Memory B cell (primary cell): ENCODE measurements around the gene CYP4X1.
"Not testable (repeated sequence)": the region's sequence is repeated elsewhere in the genome, so short reads cannot be mapped to it uniquely, and the experiment has no call there.

ENCODE experiments used
- ATAC-seq: fragments of 150-1000 bp; cut with Tn5 transposase; 2 replicates; pipeline ENCODE4 v1.10.0; 2021; ENCODE audit warnings: low read depth, mild to moderate bottlenecking, moderate library complexity
- DNase-seq, 2 donors: peaks; one replicate each; pipeline ENCODE4 v3.0.0; 2022; ENCODE audit warnings: low spot score in 2 of 2
- H3K27ac Mint-ChIP-seq: one replicate; pipeline ENCODE4 v1.8.0; 2022; ENCODE audit warnings: mild to moderate bottlenecking, moderate library complexity, mixed read lengths
- H3K27me3 Mint-ChIP-seq: one replicate; pipeline ENCODE4 v1.8.0; 2022; ENCODE audit warnings: mixed read lengths
- H3K36me3 Mint-ChIP-seq: one replicate; pipeline ENCODE4 v1.8.0; 2022; ENCODE audit warnings: mild to moderate bottlenecking, mixed read lengths
- H3K4me1 Mint-ChIP-seq: one replicate; pipeline ENCODE4 v1.8.0; 2022; ENCODE audit warnings: mixed read lengths
- H3K4me3 Mint-ChIP-seq: one replicate; pipeline ENCODE4 v1.8.0; 2022; ENCODE audit warnings: mild to moderate bottlenecking, moderate library complexity, mixed read lengths
- H3K9me3 Mint-ChIP-seq: one replicate; pipeline ENCODE4 v1.8.0; 2022; ENCODE audit warnings: mixed read lengths

Gene CYP4X1

DNA sequence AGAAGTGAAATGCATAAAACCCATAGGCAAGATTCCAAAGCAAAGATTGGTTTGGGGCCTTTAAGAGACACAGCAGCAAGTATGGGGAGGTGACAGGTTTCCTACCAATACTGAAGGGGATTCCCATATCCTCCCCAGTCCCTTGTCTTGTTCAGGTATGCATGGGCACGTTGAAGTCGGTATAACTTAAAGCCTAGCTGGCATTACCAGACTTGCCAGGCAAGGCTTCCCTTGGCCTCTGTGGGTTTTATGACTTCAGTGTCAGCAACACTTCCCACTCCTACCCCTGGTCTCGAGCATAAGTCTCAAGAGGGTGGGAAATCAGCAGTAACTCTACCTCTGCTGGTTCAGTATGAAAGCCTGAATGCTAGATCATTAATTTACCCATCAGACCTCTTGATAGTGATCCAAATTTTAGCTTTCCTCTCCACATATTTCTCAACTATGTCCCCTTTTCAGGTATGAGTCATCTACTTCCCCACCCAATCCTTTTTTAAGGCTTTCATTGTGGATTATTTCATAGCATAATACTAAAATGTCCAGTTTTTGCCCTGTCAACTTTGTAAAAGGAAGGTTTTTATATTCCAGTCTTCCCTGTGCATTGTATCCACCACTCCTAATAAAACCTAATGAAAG lies 6.8 kb downstream of the CYP4X1 start:
- Mint-ChIP-seq H3K27ac (no peak overlapping the region), H3K4me3 (no peak overlapping the region), H3K27me3 (peaks cover 8% of the 10 kb centered on the region), H3K9me3 (no peaks in the 10 kb centered on the region), H3K36me3 (no peaks in the 10 kb centered on the region), H3K4me1 (no peaks in the 10 kb centered on the region)
- DNase-seq (no peak), ATAC-seq (no peak)

DNA sequence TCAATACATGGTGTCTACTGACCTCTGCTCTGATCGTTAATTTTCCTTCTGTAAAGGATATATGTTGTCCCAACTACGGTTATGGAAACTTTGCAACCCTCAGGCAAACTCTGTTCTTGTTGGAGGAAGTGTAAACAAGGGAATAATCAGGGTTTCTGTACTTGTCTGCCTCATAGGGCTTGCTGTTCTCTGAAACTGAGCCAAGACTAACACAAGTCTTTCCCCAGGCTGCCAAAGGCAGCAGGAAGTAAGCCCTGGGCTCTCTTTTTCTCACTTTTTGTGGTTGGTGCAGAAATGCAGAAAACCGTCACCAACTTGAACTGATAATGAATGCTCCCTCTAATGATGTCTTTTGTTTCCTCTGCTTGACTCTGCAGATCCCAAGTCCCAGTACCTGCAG lies 7.6 kb downstream of the CYP4X1 start:
- Mint-ChIP-seq H3K9me3 (no peaks in the 10 kb centered on the region), H3K27ac (no peak overlapping the region), H3K4me3 (no peak overlapping the region), H3K36me3 (no peaks in the 10 kb centered on the region), H3K27me3 (peaks cover 2% of the 10 kb centered on the region), H3K4me1 (no peaks in the 10 kb centered on the region)
- ATAC-seq (no peak), DNase-seq (no peak)

GRCh38 chr1:47031585-47031984 lies 8.1 kb downstream of the CYP4X1 start:
- no peak overlapping the region for H3K27ac Mint-ChIP-seq
- no peaks in the 10 kb centered on the region for H3K9me3 Mint-ChIP-seq
- peaks cover 2% of the 10 kb centered on the region for H3K27me3 Mint-ChIP-seq
- H3K4me1 Mint-ChIP-seq, result no peaks in the 10 kb centered on the region
- no peak overlapping the region for H3K4me3 Mint-ChIP-seq
- DNase-seq (no peak), ATAC-seq (no peak)
- H3K36me3 Mint-ChIP-seq, result no peaks in the 10 kb centered on the region

GRCh38 chr1:47036764-47037163 lies 13.3 kb downstream of the CYP4X1 start:
- no peaks in the 10 kb centered on the region for H3K36me3 Mint-ChIP-seq
- no peak for ATAC-seq
- no peak overlapping the region for H3K27ac Mint-ChIP-seq
- no peaks in the 10 kb centered on the region for H3K9me3 Mint-ChIP-seq
- DNase-seq, result no peak
- H3K4me3 Mint-ChIP-seq, result no peak overlapping the region
- H3K27me3 Mint-ChIP-seq, result peaks cover 2% of the 10 kb centered on the region
- no peaks in the 10 kb centered on the region for H3K4me1 Mint-ChIP-seq

GRCh38 chr1:47059376-47059775 lies 35.9 kb downstream of the CYP4X1 start:
- Mint-ChIP-seq H3K27me3 (peaks cover 14% of the 10 kb centered on the region), H3K9me3 (peaks cover 4% of the 10 kb centered on the region), H3K4me1 (no peaks in the 10 kb centered on the region), H3K4me3 (no peak overlapping the region), H3K27ac (no peak overlapping the region), H3K36me3 (peaks cover 2% of the 10 kb centered on the region)
- no peak for DNase-seq
- ATAC-seq, result no peak

GRCh38 chr1:47067097-47067594 lies 43.7 kb downstream of the CYP4X1 start, which contains the start of gene CYP4Z1:
CYP4Z1 (plus strand) TSS chr1:47067231; CDS start chr1:47067491, 260 bp downstream.
- no peak for ATAC-seq
- H3K27me3 Mint-ChIP-seq, result peaks cover 1% of the 10 kb centered on the region

DNA sequence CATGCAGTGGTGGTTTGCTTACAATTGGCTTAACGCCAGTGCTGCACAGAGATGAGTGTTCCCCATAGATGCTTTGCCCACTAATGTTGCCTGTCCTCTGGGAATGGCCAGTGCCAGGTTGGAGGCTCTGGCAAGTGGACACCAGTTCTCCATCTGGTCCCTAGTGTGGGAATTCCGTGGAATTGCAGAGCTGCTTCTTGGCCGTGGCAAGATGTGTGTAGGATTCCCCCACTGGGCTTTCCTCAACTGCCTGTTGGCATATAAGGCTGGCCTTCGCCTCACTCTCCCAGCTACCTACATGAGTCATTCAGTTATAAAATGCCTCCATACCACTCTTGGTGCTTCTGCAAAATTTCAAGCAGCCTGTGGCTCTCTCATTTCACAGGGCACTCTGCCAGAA lies 45.6 kb downstream of the CYP4X1 start:
- not testable (repeated sequence) for H3K4me1 Mint-ChIP-seq, H3K9me3 Mint-ChIP-seq, H3K36me3 Mint-ChIP-seq, H3K4me3 Mint-ChIP-seq, H3K27ac Mint-ChIP-seq, DNase-seq, H3K27me3 Mint-ChIP-seq, ATAC-seq

More at GRCh38 chr1:47067097-47067594, 43.7 kb downstream of the CYP4X1 start, which contains the start of gene CYP4Z1:
- Mint-ChIP-seq H3K27ac (no peak within 1 kb of the TSS), H3K4me1 (no peaks in the 10 kb centered on the region), H3K4me3 (no peak within 1 kb of the TSS), H3K36me3 (no peaks in the 10 kb centered on the region), H3K9me3 (no peaks in the 10 kb centered on the region)
- DNase-seq, result no peak

DNA sequence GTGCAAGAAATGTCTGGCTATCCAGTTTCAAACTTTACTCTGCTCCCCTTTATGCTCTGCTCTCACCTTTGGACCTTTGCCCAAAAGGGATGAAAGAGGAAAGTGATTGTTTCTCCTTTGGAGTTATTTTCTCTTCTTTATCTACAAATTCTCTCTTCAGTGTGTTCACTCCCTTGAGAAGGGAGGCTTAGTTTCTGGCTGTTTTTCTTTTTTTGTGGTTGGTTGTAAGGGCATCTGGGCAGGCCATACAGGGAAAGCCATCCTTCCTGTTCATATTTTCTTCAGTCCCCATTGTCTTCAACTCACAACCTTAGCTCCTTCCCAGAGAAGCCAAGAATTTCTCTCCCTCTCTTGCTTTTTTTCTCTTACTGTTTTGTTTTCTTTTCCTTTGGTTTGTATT lies 46.0 kb downstream of the CYP4X1 start:
- H3K27ac Mint-ChIP-seq, H3K36me3 Mint-ChIP-seq, DNase-seq, H3K4me3 Mint-ChIP-seq, H3K27me3 Mint-ChIP-seq, H3K4me1 Mint-ChIP-seq, H3K9me3 Mint-ChIP-seq, ATAC-seq: not testable (repeated sequence)

GRCh38 chr1:47089356-47089755 lies 65.9 kb downstream of the CYP4X1 start:
- H3K9me3 Mint-ChIP-seq, H3K27ac Mint-ChIP-seq, DNase-seq, H3K27me3 Mint-ChIP-seq, H3K4me3 Mint-ChIP-seq, H3K4me1 Mint-ChIP-seq, ATAC-seq, H3K36me3 Mint-ChIP-seq: not testable (repeated sequence)

DNA sequence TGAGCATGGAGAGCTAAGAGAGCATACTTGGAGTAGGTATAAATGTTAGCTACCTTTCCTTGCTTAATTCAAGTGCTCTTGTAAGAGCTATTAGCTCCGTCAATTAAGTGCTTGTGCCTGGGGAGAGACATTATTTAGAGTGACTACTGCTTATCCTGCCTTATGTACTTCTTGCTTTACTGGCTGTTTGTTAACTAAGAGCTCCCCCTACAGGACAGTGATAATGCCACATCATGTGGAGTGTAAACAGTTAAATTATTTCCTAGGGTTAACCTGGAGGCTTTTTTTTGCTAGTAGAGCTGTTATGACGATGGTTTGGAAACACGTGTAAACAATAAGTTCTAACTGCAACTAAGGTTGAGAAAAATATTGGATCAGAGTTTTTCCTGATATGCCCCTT lies 68.0 kb downstream of the CYP4X1 start:
- not testable (repeated sequence) for H3K27ac Mint-ChIP-seq, ATAC-seq, DNase-seq, H3K9me3 Mint-ChIP-seq, H3K27me3 Mint-ChIP-seq, H3K36me3 Mint-ChIP-seq, H3K4me3 Mint-ChIP-seq, H3K4me1 Mint-ChIP-seq
